PC-3 (cell line): ENCODE measurements around the gene ADORA3. TPM values are rescaled to one million over a fixed set of nuclear protein-coding genes. Genes with fewer than 3 reads are reported as not detected.

Experiments
- ATAC-seq: fragments of 200-7000 bp; cut with Tn5 transposase; 2 replicates; pipeline ENCODE4 v1.9.1; 2020; ENCODE audit warnings: mild to moderate bottlenecking, moderate library complexity
- BruUV-seq: library from RNA; stranded (reverse); fragments of 400-500 nt; replicated peaks from 2 replicates; lab custom pipeline; 2021; lab: Mats Ljungman, UMichigan
- CTCF ChIA-PET: fragments of 300-600 bp; sonication (Branson Sonifier 250); formaldehyde crosslinking; loops from one replicate; lab custom pipeline; 2022; ENCODE audit warnings: antibody characterized with exemption; lab: Charles Lee
- POLR2A ChIA-PET: fragments of 300-600 bp; sonication (Branson Sonifier 250); formaldehyde crosslinking; loops from one replicate; lab custom pipeline; 2022; ENCODE audit warnings: antibody characterized with exemption; ENCODE audit not compliant: unreplicated experiment; lab: Charles Lee
- DNase-seq: peaks from one replicate; pipeline ENCODE4 v3.0.0-alpha.2; 2015
- H2AFZ ChIP-seq: fragments of 300-600 bp; sonication (generic); 2 replicates; pipeline ENCODE4 v1.6.0; 2016; ENCODE audit warnings: antibody characterized with exemption, low read length
- H3F3A ChIP-seq: fragments of 300-600 bp; sonication (generic); one replicate; pipeline ENCODE4 v1.6.0; 2017; ENCODE audit warnings: antibody characterized with exemption, low read length, control low read depth, mild to moderate bottlenecking; ENCODE audit not compliant: unreplicated experiment
- H3K27ac ChIP-seq: fragments of 300-600 bp; sonication (generic); 2 replicates; pipeline ENCODE4 v1.5.1; 2016; ENCODE audit warnings: mild to moderate bottlenecking, low read length
- H3K27me3 ChIP-seq: fragments of 300-600 bp; sonication (generic); 2 replicates; pipeline ENCODE4 v1.6.1; 2016; ENCODE audit warnings: low read length, mixed read lengths
- H3K36me3 ChIP-seq: fragments of 300-600 bp; sonication (generic); 2 replicates; pipeline ENCODE4 v1.6.1; 2016; ENCODE audit warnings: low read depth, mixed run types, low read length, mixed read lengths
- H3K4me1 ChIP-seq: fragments of 300-600 bp; sonication (generic); 2 replicates; pipeline ENCODE4 v1.5.1; 2016; ENCODE audit warnings: low read length; ENCODE audit not compliant: insufficient read depth
- H3K4me2 ChIP-seq: fragments of 300-600 bp; sonication (generic); 2 replicates; pipeline ENCODE4 v1.6.0; 2016; ENCODE audit warnings: low read length
- H3K4me3 ChIP-seq: fragments of 300-600 bp; sonication (generic); 2 replicates; pipeline ENCODE4 v1.5.1; 2016; ENCODE audit warnings: mild to moderate bottlenecking, low read length, mixed read lengths
- H3K79me2 ChIP-seq: fragments of 300-600 bp; sonication (generic); 2 replicates; pipeline ENCODE4 v1.6.1; 2017; ENCODE audit warnings: low read length, mixed read lengths
- H3K9ac ChIP-seq: fragments of 300-600 bp; sonication (generic); 2 replicates; pipeline ENCODE4 v1.6.0; 2016; ENCODE audit warnings: mild to moderate bottlenecking, low read length
- H3K9me2 ChIP-seq: fragments of 300-600 bp; sonication (generic); replicated peaks from 2 replicates; pipeline ENCODE4 v1.6.1; 2016; ENCODE audit warnings: mixed run types, low read length, mixed read lengths
- H3K9me3 ChIP-seq: fragments of 300-600 bp; sonication (generic); 2 replicates; pipeline ENCODE4 v1.6.1; 2016; ENCODE audit warnings: low read length, mixed read lengths
- H4K20me1 ChIP-seq: fragments of 300-600 bp; sonication (generic); 2 replicates; pipeline ENCODE4 v1.6.1; 2016; ENCODE audit warnings: low read length, mixed read lengths
- CTCF ChIP-seq: fragments of 300-600 bp; sonication (generic); conservative IDR thresholded peaks from 2 replicates; pipeline ENCODE4 v1.5.1; 2017; ENCODE audit warnings: antibody characterized with exemption, low read depth, mild to moderate bottlenecking, low read length
- EZH2 ChIP-seq: fragments of 300-600 bp; sonication (generic); IDR thresholded peaks from one replicate; pipeline ENCODE4 v1.6.1; 2017; ENCODE audit warnings: antibody characterized with exemption, mild to moderate bottlenecking, low read length; ENCODE audit not compliant: unreplicated experiment
- EZH2phosphoT487 ChIP-seq: fragments of 300-600 bp; sonication (generic); IDR thresholded peaks from 2 replicates; pipeline ENCODE4 v1.6.1; 2018; ENCODE audit warnings: mild to moderate bottlenecking, antibody characterized with exemption, low read length, borderline replicate concordance
- intact Hi-C: fragments of 100-400 bp; cut with micrococcal nuclease; formaldehyde crosslinking; loops from 2 replicates; pipeline ENCODE4 v1.9.0; 2023
- total RNA-seq: library from RNA; depleted of rRNA; stranded (reverse); fragments of >200 nt; gene quantifications from 2 replicates; pipeline ENCODE4 v1.2.3, GENCODE V29; 2014

The ADORA3 gene
- total RNA-seq, 1 experiment from 2014 or later, result not detected

GRCh38 chr1:111471538-111471937 is 31.9 kb downstream of the ADORA3 start:
- Histone ChIP-seq H3F3A (no peaks in the 10 kb centered on the region), H3K9ac (no peak overlapping the region), H4K20me1 (no peaks in the 10 kb centered on the region), H3K36me3 (peaks cover 15% of the 10 kb centered on the region), H3K4me3 (no peak overlapping the region), H3K27me3 (no peaks in the 10 kb centered on the region), H3K27ac (no peak overlapping the region), H3K9me2 (no peaks in the 10 kb centered on the region), H3K79me2 (no peaks in the 10 kb centered on the region), H2AFZ (no peak overlapping the region), H3K9me3 (no peaks in the 10 kb centered on the region), H3K4me1 (no peaks in the 10 kb centered on the region), H3K4me2 (no peak overlapping the region)
- no TSS peak for BruUV-seq
- ChIA-PET POLR2A (no interaction called here), CTCF (no interaction called here)
- DNase-seq, result no peak
- TF ChIP-seq EZH2, result no peak
- intact Hi-C loops, result no loop called here
- ATAC-seq, result no peak

DNA sequence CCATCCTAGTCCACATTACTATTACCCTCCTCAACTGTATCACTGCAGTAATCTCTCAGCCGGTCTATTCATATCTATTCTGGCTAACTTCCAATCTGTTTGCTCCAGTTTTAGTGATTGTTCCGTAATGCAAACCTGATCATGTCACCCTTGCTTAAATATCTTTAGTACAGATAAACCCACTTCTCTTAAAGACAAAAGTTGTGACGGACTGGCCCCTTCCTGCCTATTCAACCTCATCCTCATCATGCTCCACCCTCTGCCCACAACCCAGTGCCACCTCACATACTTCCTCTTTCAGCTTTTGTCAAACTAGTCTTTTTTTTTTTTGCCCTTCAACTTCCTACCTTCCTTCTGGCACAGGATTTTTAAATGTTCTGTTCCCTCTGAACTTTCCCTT is 32.4 kb downstream of the ADORA3 start:
- no peak overlapping the region for H2AFZ ChIP-seq
- CTCF ChIA-PET, result no interaction called here
- DNase-seq, result no peak
- H3K4me3 ChIP-seq, result no peak overlapping the region
- H3K4me1 ChIP-seq, result no peaks in the 10 kb centered on the region
- no peaks in the 10 kb centered on the region for H3F3A ChIP-seq
- peaks cover 15% of the 10 kb centered on the region for H3K36me3 ChIP-seq
- H3K27me3 ChIP-seq, result no peaks in the 10 kb centered on the region
- H3K9me3 ChIP-seq, result no peaks in the 10 kb centered on the region
- no peak overlapping the region for H3K4me2 ChIP-seq
- no peak overlapping the region for H3K9ac ChIP-seq
- no peak for TF ChIP-seq CTCF
- TF ChIP-seq EZH2, result no peak
- no peak for TF ChIP-seq EZH2phosphoT487
- no peaks in the 10 kb centered on the region for H3K9me2 ChIP-seq
- no TSS peak for BruUV-seq
- POLR2A ChIA-PET, result no interaction called here
- no peak for ATAC-seq
- intact Hi-C loops, result no loop called here
- no peak overlapping the region for H3K27ac ChIP-seq
- no peaks in the 10 kb centered on the region for H3K79me2 ChIP-seq
- no peaks in the 10 kb centered on the region for H4K20me1 ChIP-seq

DNA sequence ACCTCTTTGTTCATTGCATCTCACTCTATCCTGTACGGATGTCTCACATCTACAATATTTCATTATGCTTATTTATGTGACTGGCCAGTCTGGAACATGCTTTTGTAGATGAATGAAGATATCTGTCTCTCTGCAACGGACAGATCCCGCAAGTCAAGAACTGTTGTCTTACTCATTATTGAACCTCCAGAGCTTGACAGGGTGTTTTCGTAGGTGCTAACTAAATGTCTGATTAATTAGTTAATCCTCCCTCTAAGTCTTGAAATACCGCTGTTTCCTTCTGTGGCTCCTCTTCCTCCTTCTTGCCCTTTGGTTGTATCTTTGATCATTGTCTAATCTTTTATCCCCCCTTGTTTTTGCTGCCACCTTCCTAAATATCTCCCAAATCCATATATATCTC is 32.8 kb downstream of the ADORA3 start:
- H4K20me1 ChIP-seq, result no peaks in the 10 kb centered on the region

More for the DNA sequence above, 32.8 kb downstream of the ADORA3 start:
- BruUV-seq, result no TSS peak
- intact Hi-C loops, result no loop called here
- Histone ChIP-seq H3K27ac (no peak overlapping the region), H3K36me3 (peaks cover 15% of the 10 kb centered on the region), H3K9me2 (no peaks in the 10 kb centered on the region), H3F3A (no peaks in the 10 kb centered on the region), H3K4me3 (no peak overlapping the region), H2AFZ (no peak overlapping the region), H3K4me1 (no peaks in the 10 kb centered on the region), H3K27me3 (no peaks in the 10 kb centered on the region), H3K9me3 (no peaks in the 10 kb centered on the region), H3K9ac (no peak overlapping the region), H3K4me2 (no peak overlapping the region), H3K79me2 (no peaks in the 10 kb centered on the region)
- DNase-seq (no peak), ATAC-seq (no peak)
- TF ChIP-seq CTCF (no peak), EZH2 (no peak), EZH2phosphoT487 (no peak)
- POLR2A ChIA-PET, result no interaction called here
- CTCF ChIA-PET, result no interaction called here
